Measurements from ENCODE around the gene ARPC1B.
"Not testable (repeated sequence)": the region's sequence is repeated elsewhere in the genome, so short reads cannot be mapped to it uniquely, and the experiment has no call there.

ARPC1B gene

GRCh38 chr7:99409192-99409572 is 34.7 kb downstream of the ARPC1B start:
- no peak for DNase-seq (ENCODE audit: low read depth in 2 of 2)

GRCh38 chr7:99409806-99410205 is 35.3 kb downstream of the ARPC1B start:
- no peak for DNase-seq (ENCODE audit: low read depth in 2 of 2)

GRCh38 chr7:99410635-99411034 is 36.1 kb downstream of the ARPC1B start:
- no peak for DNase-seq (ENCODE audit: low read depth in 2 of 2)

- not testable (repeated sequence) for DNase-seq (ENCODE audit: low read depth in 2 of 2)
These were observed 41.1 kb downstream of the ARPC1B start for GRCh38 chr7:99415513-99416127.

- no peak for DNase-seq (ENCODE audit: low read depth in 2 of 2)
These were observed 43.7 kb downstream of the ARPC1B start for GRCh38 chr7:99418260-99418659.

GRCh38 chr7:99419323-99420021 is 44.9 kb downstream of the ARPC1B start:
- no peak for DNase-seq (ENCODE audit: low read depth in 2 of 2)

GRCh38 chr7:99420213-99420612 is 45.7 kb downstream of the ARPC1B start:
- DNase-seq (ENCODE audit: low read depth in 2 of 2): no peak

GRCh38 chr7:99420986-99421385 is 46.5 kb downstream of the ARPC1B start:
- DNase-seq (ENCODE audit: low read depth in 2 of 2): no peak

- DNase-seq (ENCODE audit: low read depth in 2 of 2): no peak
These were observed 47.7 kb downstream of the ARPC1B start for GRCh38 chr7:99422186-99422585.

GRCh38 chr7:99422625-99423024 is 48.1 kb downstream of the ARPC1B start:
- no peak for DNase-seq (ENCODE audit: low read depth in 2 of 2)

GRCh38 chr7:99424932-99425730 is 50.6 kb downstream of the ARPC1B start:
- no peak for DNase-seq (ENCODE audit: low read depth in 2 of 2)

- DNase-seq (ENCODE audit: low read depth in 2 of 2): no peak
These were observed 54.5 kb downstream of the ARPC1B start for GRCh38 chr7:99428972-99429566.

- DNase-seq (ENCODE audit: low read depth in 2 of 2): no peak
These were observed 55.2 kb downstream of the ARPC1B start for GRCh38 chr7:99429756-99430155.

GRCh38 chr7:99431756-99432540 is 57.4 kb downstream of the ARPC1B start:
- not testable (repeated sequence) for DNase-seq (ENCODE audit: low read depth in 2 of 2)

- DNase-seq (ENCODE audit: low read depth in 2 of 2): no peak
These were observed 58.6 kb downstream of the ARPC1B start for GRCh38 chr7:99433158-99433557.

- DNase-seq (ENCODE audit: low read depth in 2 of 2): no peak
These were observed 63.5 kb downstream of the ARPC1B start for GRCh38 chr7:99437946-99438572.

- DNase-seq (ENCODE audit: low read depth in 2 of 2): peak; percentile 79 to 83
These were observed 64.3 kb downstream of the ARPC1B start, which contains the start of the genes CPSF4 and PTCD1 for GRCh38 chr7:99438573-99439480. TSS of gene CPSF4 (plus strand) at chr7:99438943. CDS start at chr7:99439083, 140 bp downstream. TSS of gene PTCD1 (minus strand) at chr7:99438798. CDS start at chr7:99435242, 3,556 bp downstream.

- no peak for DNase-seq (ENCODE audit: low read depth in 2 of 2)
These were observed 65.7 kb downstream of the ARPC1B start for GRCh38 chr7:99440195-99440594.
